Mesendoderm (in vitro differentiated cells): Measurements from ENCODE around the gene C6orf15.

Source experiments
- DNase-seq: peaks from one replicate; pipeline ENCODE4 v3.0.0; 2013
- H2AK5ac ChIP-seq: 2 replicates; pipeline ENCODE4 v1.6.1; 2013; ENCODE audit warnings: low read length, inconsistent platforms
- H2BK120ac ChIP-seq: 2 replicates; pipeline ENCODE4 v1.6.1; 2013; ENCODE audit warnings: low read depth, mild to moderate bottlenecking, low read length, moderate library complexity, mixed read lengths
- H2BK15ac ChIP-seq: replicated peaks from 2 replicates; pipeline ENCODE4 v1.6.1; 2013; ENCODE audit warnings: low read depth, mild to moderate bottlenecking, moderate library complexity
- H2BK5ac ChIP-seq: 2 replicates; pipeline ENCODE4 v1.6.1; 2013; ENCODE audit warnings: low read length, inconsistent platforms
- H3K18ac ChIP-seq: 2 replicates; pipeline ENCODE4 v1.6.1; 2013; ENCODE audit warnings: mild to moderate bottlenecking, low read length, mixed read lengths
- H3K23ac ChIP-seq: one replicate; pipeline ENCODE4 v1.6.1; 2013; ENCODE audit warnings: low read length
- H3K27ac ChIP-seq: 2 replicates; pipeline ENCODE4 v1.5.1; 2013; ENCODE audit warnings: low read depth, mild to moderate bottlenecking, inconsistent platforms, low read length, moderate library complexity
- H3K27me3 ChIP-seq: 2 replicates; pipeline ENCODE4 v1.6.1; 2013; ENCODE audit warnings: low read length, control low read depth, mild to moderate bottlenecking, inconsistent platforms; ENCODE audit not compliant: insufficient read depth, poor library complexity
- H3K36me3 ChIP-seq: 2 replicates; pipeline ENCODE4 v1.6.1; 2013; ENCODE audit warnings: low read length, inconsistent platforms; ENCODE audit not compliant: control insufficient read depth, insufficient read depth
- H3K4ac ChIP-seq: one replicate; pipeline ENCODE4 v1.6.1; 2013; ENCODE audit warnings: low read depth, mild to moderate bottlenecking, low read length, moderate library complexity
- H3K4me1 ChIP-seq: 2 replicates; pipeline ENCODE4 v1.6.1; 2013; ENCODE audit warnings: low read depth, low read length, inconsistent platforms; ENCODE audit not compliant: control insufficient read depth
- H3K4me2 ChIP-seq: 2 replicates; pipeline ENCODE4 v1.6.1; 2013; ENCODE audit warnings: low read length
- H3K4me3 ChIP-seq: 2 replicates; pipeline ENCODE4 v1.5.1; 2013; ENCODE audit warnings: mild to moderate bottlenecking, low read length
- H3K56ac ChIP-seq: one replicate; pipeline ENCODE4 v1.6.1; 2013; ENCODE audit warnings: low read length
- H3K79me1 ChIP-seq: 2 replicates; pipeline ENCODE4 v1.6.1; 2013; ENCODE audit warnings: low read length, inconsistent platforms
- H3K79me2 ChIP-seq: 2 replicates; pipeline ENCODE4 v1.6.1; 2013; ENCODE audit warnings: mild to moderate bottlenecking, low read length; ENCODE audit not compliant: control insufficient read depth, insufficient read depth
- H3K9ac ChIP-seq: 2 replicates; pipeline ENCODE4 v1.6.1; 2013; ENCODE audit warnings: low read length, inconsistent platforms
- H4K5ac ChIP-seq: one replicate; pipeline ENCODE4 v1.6.1; 2013; ENCODE audit warnings: low read length
- H4K8ac ChIP-seq: one replicate; pipeline ENCODE4 v1.6.1; 2013; ENCODE audit warnings: low read depth, mild to moderate bottlenecking, control low read depth, low read length, moderate library complexity
- WGBS: extraction: QIAGEN DNeasy Blood & Tissue Kit; methylation state at CpG from one replicate; pipeline ENCODE4 v1.1.7; 2013; ENCODE audit warnings: low lambda C conversion rate, missing lambda C conversion rate; ENCODE audit not compliant: insufficient coverage; ENCODE audit errors: extremely low coverage; 5-methylcytosine and 5-hydroxymethylcytosine counted together

Gene C6orf15

GRCh38 chr6:31156641-31157040 is 44.3 kb upstream of the C6orf15 start:
- Histone ChIP-seq H4K8ac (no peak overlapping the region), H4K5ac (no peak overlapping the region), H3K23ac (no peak overlapping the region), H3K56ac (peak overlapping the region; percentile 11), H3K4me2 (no peak overlapping the region), H3K27me3 (no peaks in the 10 kb centered on the region), H2BK120ac (no peak overlapping the region), H2BK15ac (no peak overlapping the region), H3K79me1 (peaks cover 7% of the 10 kb centered on the region), H2BK5ac (no peak overlapping the region), H3K79me2 (no peaks in the 10 kb centered on the region), H3K9ac (no peak overlapping the region), H3K27ac (no peak overlapping the region), H3K18ac (no peak overlapping the region), H2AK5ac (no peak overlapping the region), H3K36me3 (no peaks in the 10 kb centered on the region), H3K4me3 (no peak overlapping the region), H3K4ac (no peak overlapping the region), H3K4me1 (peaks cover 7% of the 10 kb centered on the region)
- no CpG with 5 or more reads among the region's 7 CpGs for WGBS
- no peak for DNase-seq

- no peaks in the 10 kb centered on the region for H3K79me2 ChIP-seq
- no peak for DNase-seq
- H4K8ac ChIP-seq: no peak overlapping the region
- no peak overlapping the region for H3K4me2 ChIP-seq
- no peak overlapping the region for H2BK120ac ChIP-seq
- H3K27me3 ChIP-seq: no peaks in the 10 kb centered on the region
- H3K56ac ChIP-seq: no peak overlapping the region
- no peak overlapping the region for H3K4ac ChIP-seq
- no CpG with 5 or more reads among the region's 15 CpGs for WGBS
- no peak overlapping the region for H4K5ac ChIP-seq
- peaks cover 4% of the 10 kb centered on the region for H3K79me1 ChIP-seq
- H3K36me3 ChIP-seq: peaks cover 5% of the 10 kb centered on the region
- H2AK5ac ChIP-seq: no peak overlapping the region
- no peak overlapping the region for H2BK15ac ChIP-seq
- H2BK5ac ChIP-seq: no peak overlapping the region
- H3K18ac ChIP-seq: no peak overlapping the region
- H3K27ac ChIP-seq: no peak overlapping the region
- no peak overlapping the region for H3K4me3 ChIP-seq
- no peak overlapping the region for H3K9ac ChIP-seq
- no peak overlapping the region for H3K23ac ChIP-seq
- peaks cover 3% of the 10 kb centered on the region for H3K4me1 ChIP-seq
These were observed 42.1 kb upstream of the C6orf15 start for GRCh38 chr6:31154436-31154835.

GRCh38 chr6:31152781-31153180 is 40.4 kb upstream of the C6orf15 start:
- no peak overlapping the region for H2AK5ac ChIP-seq
- no CpG with 5 or more reads among the region's 7 CpGs for WGBS
- no peaks in the 10 kb centered on the region for H3K79me2 ChIP-seq
- no peak overlapping the region for H3K4me2 ChIP-seq
- no peak overlapping the region for H4K5ac ChIP-seq
- H3K4me3 ChIP-seq: no peak overlapping the region
- peaks cover 3% of the 10 kb centered on the region for H3K79me1 ChIP-seq
- H3K23ac ChIP-seq: no peak overlapping the region
- H3K56ac ChIP-seq: no peak overlapping the region
- H3K27me3 ChIP-seq: no peaks in the 10 kb centered on the region
- H3K27ac ChIP-seq: no peak overlapping the region
- peaks cover 5% of the 10 kb centered on the region for H3K36me3 ChIP-seq
- DNase-seq: no peak
- H4K8ac ChIP-seq: no peak overlapping the region
- H3K18ac ChIP-seq: no peak overlapping the region
- H3K4me1 ChIP-seq: peaks cover 3% of the 10 kb centered on the region
- H3K4ac ChIP-seq: no peak overlapping the region
- no peak overlapping the region for H3K9ac ChIP-seq
- H2BK120ac ChIP-seq: no peak overlapping the region
- H2BK15ac ChIP-seq: no peak overlapping the region
- H2BK5ac ChIP-seq: no peak overlapping the region

- H3K56ac ChIP-seq: no peak overlapping the region
- DNase-seq: no peak
- H2BK120ac ChIP-seq: no peak overlapping the region
- peaks cover 7% of the 10 kb centered on the region for H3K36me3 ChIP-seq
- no CpG with 5 or more reads among the region's 6 CpGs for WGBS
- no peaks in the 10 kb centered on the region for H3K4me1 ChIP-seq
- H3K4ac ChIP-seq: no peak overlapping the region
- no peak overlapping the region for H2BK5ac ChIP-seq
- H3K4me2 ChIP-seq: no peak overlapping the region
- no peak overlapping the region for H2AK5ac ChIP-seq
- no peaks in the 10 kb centered on the region for H3K79me1 ChIP-seq
- no peak overlapping the region for H3K23ac ChIP-seq
- no peak overlapping the region for H3K4me3 ChIP-seq
- H3K18ac ChIP-seq: no peak overlapping the region
- H2BK15ac ChIP-seq: no peak overlapping the region
- no peak overlapping the region for H4K5ac ChIP-seq
- H3K79me2 ChIP-seq: no peaks in the 10 kb centered on the region
- no peak overlapping the region for H3K27ac ChIP-seq
- H4K8ac ChIP-seq: no peak overlapping the region
- H3K9ac ChIP-seq: no peak overlapping the region
- H3K27me3 ChIP-seq: no peaks in the 10 kb centered on the region
These were observed 37.6 kb upstream of the C6orf15 start for GRCh38 chr6:31149827-31150447.

GRCh38 chr6:31145386-31145785 is 33.0 kb upstream of the C6orf15 start:
- H3K27me3 ChIP-seq: no peaks in the 10 kb centered on the region
- no peak overlapping the region for H2BK5ac ChIP-seq
- no peak overlapping the region for H4K8ac ChIP-seq
- H3K56ac ChIP-seq: no peak overlapping the region
- no peak overlapping the region for H3K9ac ChIP-seq
- H4K5ac ChIP-seq: no peak overlapping the region
- no peak overlapping the region for H2BK15ac ChIP-seq
- H3K4me3 ChIP-seq: no peak overlapping the region
- H3K79me2 ChIP-seq: no peaks in the 10 kb centered on the region
- H3K27ac ChIP-seq: no peak overlapping the region
- peaks cover 7% of the 10 kb centered on the region for H3K36me3 ChIP-seq
- WGBS: no CpG with 5 or more reads among the region's 10 CpGs
- H3K18ac ChIP-seq: no peak overlapping the region
- no peak for DNase-seq
- H3K4me2 ChIP-seq: no peak overlapping the region
- no peak overlapping the region for H3K4ac ChIP-seq
- H2AK5ac ChIP-seq: no peak overlapping the region
- H3K4me1 ChIP-seq: peaks cover 5% of the 10 kb centered on the region
- H3K79me1 ChIP-seq: no peaks in the 10 kb centered on the region
- no peak overlapping the region for H2BK120ac ChIP-seq
- no peak overlapping the region for H3K23ac ChIP-seq

- H3K4ac ChIP-seq: no peak overlapping the region
- no peak overlapping the region for H4K8ac ChIP-seq
- no peak overlapping the region for H3K27ac ChIP-seq
- no peak overlapping the region for H2BK120ac ChIP-seq
- no CpG with 5 or more reads among the region's 11 CpGs for WGBS
- no peak overlapping the region for H3K4me3 ChIP-seq
- H3K4me2 ChIP-seq: no peak overlapping the region
- H3K27me3 ChIP-seq: no peaks in the 10 kb centered on the region
- H2AK5ac ChIP-seq: no peak overlapping the region
- no peak overlapping the region for H3K23ac ChIP-seq
- no peak overlapping the region for H2BK5ac ChIP-seq
- H3K9ac ChIP-seq: no peak overlapping the region
- H3K56ac ChIP-seq: no peak overlapping the region
- no peak overlapping the region for H4K5ac ChIP-seq
- no peak overlapping the region for H3K18ac ChIP-seq
- no peak for DNase-seq
- no peaks in the 10 kb centered on the region for H3K79me1 ChIP-seq
- H3K79me2 ChIP-seq: no peaks in the 10 kb centered on the region
- H3K4me1 ChIP-seq: peaks cover 5% of the 10 kb centered on the region
- H3K36me3 ChIP-seq: peaks cover 4% of the 10 kb centered on the region
- no peak overlapping the region for H2BK15ac ChIP-seq
These were observed 32.6 kb upstream of the C6orf15 start for GRCh38 chr6:31144970-31145340.
